Stimulated activated CD8-positive, alpha-beta memory T cell treated with anti-CD3 and anti-CD28 coated beads, Interleukin-7, amount 100 ng/mL, for 1 hour (primary cell): ENCODE results near the gene TIAM1.

Experiments
- DNase-seq, 2 donors: peaks; one replicate each; pipeline ENCODE4 v3.0.0-alpha.2; 2020; ENCODE audit warnings: low read depth in 2 of 2

Gene TIAM1

DNA sequence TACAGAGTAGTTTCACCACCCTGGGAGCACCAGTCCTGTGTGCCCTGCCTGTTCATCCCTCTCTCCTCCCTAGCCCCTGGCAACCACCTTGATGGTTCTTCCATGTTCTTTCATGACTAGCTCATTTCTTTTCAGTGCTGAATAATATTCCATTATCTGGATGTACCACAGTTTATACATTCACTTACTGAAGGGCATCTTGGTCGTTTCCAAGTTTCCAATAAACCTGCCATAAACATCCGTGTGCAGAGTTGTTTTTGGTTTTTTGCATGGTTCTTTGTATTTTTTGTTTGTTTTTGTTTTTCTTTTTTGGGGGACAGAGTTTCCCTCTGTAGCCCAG, 13.9 kb downstream of the TIAM1 start:
- no peak for DNase-seq

DNA sequence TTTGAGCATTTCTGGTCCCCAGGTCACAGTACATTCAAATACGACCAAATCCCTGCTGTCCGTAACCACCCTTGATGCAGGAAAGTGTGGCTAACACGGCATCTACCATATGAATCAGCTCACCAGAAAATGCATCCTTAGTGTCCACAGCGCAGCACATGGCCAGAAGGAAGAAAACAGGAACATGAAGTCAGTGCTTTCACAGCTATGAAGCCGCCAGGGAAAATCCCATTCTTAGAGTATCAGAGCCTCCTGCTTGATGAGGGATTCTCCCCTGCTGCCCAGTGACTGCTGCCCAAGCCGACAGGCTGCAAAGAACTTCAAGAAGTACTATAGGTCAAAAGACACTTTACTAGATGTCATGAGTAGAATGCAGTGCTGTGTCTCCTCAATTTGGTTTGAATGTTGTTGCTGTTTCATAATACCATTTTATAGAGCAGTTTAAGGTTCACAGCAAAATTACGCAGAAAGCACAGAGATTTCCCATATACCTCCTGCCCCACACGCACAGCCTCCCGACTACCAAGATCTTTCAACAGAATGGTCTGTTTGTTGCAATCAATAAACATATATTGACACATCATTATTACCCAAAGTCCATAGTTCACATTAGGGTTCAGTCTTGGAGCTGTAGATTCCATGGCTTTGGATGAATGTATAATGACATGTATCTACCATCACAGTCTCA, 14.5 kb downstream of the TIAM1 start:
- no peak for DNase-seq

DNA sequence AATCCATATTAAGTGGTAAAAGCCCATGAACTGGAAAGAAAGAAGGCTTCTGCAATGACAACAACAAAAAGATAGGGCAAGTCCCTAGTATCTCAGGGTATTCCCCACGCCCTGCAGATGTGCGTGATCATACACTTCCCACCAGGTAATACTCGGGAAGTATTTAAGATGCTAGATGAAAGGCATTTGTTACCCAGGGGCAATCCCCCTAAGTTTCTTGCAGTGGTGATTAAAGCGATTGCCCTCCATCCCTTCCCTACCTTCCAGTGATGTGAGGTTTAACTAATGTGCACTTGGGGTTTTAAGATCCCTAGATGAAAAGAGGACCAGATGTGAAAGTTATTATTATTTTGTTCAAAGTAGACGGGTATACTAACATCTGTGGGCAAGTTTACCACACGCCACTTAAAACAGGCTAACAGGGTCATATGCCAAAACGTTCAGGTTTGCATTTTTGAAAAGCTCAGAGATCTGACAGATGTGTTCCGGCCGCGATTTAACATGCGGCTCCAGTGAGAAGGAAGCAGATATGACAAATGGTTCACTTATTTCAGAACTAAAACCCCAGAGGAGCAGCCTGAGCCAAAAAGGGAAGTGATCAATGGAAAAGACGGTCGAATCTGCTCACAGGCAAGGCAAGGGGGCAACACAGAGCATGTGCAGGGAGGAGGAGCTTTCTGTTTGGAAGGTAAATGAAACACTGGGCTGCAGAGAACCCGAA, 17.4 kb downstream of the TIAM1 start:
- DNase-seq, result no peak

DNA sequence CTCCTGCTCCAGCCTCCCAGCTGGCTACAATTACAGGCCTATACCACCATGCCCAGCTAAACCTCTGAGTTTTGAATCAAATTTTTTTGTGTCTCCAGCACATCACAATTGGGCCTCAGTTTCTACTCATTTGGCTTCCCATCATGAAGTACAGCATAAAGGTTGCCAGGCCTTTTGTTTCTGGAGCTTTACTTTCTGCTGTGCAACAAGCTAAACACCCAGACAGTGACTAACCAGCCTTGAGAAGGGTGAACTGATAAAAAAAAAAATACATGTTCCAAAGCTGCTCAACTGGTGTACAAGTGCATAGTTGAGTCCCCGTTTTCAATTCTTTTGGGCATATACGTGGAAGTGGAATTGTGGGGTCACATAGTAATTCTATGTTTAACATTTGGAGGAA, 25.1 kb downstream of the TIAM1 start:
- no peak for DNase-seq

DNA sequence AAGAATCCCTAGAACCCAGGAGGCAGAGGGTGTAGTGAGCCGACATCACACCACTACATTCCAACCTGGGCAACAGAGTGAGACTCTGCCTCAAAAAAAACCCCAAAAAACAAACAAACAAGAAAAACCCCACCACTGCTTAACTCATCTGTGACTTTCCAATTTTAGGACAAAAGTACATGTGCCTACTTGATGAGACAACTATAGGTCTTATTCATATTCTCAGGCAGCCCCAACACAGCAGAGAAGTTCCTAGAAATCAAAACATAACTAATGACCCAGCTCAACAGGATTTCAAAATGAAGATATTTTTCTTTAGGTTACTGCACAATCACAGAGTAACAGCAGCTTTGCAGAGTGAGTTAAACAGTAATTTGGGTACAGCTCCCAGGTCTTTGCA, 26.4 kb downstream of the TIAM1 start:
- DNase-seq, result no peak

DNA sequence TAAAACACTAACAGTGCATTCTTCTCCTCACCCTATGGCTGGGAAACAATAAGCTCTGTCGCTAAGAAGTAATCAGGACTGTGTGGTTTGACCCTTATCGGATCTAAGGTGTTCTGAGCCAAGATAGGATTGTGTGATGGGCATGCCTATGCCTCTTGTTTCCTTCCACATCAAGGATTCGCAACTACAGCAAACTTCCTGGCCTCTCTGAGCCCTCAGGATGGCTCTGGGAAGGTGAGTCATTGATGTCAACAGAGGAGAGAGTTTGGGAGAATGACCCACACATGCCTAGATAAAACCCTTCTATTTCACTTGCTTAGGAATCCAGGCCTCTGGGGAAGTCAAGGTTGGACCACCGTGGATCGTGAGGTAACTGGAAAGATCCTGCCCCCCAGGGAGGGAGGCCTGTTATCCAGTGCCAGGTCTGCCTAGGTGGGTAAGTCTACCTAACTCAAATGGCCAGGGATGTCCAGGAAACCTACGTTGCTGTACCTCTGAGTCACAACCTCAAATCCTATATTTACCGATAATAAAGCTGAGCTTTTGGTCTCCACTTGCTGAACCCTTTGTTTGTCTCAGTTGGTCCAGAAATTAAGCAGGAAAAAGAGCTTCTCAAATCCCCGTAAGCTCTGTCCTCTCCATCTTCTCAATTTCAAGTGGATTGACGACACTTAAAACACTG, 27.4 kb downstream of the TIAM1 start:
- no peak for DNase-seq

DNA sequence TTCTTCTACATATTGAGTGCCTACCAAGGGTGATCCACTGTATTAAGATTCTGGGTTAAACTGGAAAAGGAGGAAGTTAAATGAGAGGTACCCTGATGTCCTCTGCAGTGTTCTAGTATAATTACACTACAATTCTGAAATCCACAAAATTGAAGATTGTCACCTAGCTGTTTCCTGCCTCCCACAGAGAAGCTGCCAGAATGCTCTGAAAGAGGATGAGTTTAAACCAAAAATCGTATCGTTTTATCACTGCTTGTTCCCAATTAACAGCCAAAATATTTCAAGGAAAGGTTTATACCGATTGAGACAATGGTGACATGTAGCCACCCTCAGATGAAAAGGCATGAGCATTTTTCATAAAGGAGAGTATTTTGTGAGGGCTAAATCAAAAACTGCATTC, 28.0 kb downstream of the TIAM1 start:
- no peak for DNase-seq

DNA sequence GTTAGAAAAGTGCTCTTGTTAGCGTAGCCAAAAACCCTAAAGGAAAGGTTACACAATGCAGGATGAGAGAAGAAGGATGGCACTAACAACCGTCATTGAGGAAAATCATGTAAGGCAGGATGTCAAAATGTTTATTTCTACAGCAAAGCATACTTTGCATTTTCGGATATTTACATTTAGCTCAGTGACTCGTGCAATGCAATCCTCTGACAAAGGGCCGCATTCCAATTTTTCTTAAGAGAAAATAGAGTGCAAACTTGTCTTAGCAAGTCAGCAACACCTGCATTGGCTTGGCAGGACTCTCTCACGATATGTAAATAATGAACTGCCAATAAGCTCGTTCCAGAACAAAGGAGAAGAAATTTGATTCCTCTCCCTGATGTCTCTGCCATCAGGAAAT, 33.3 kb downstream of the TIAM1 start:
- no peak for DNase-seq

DNA sequence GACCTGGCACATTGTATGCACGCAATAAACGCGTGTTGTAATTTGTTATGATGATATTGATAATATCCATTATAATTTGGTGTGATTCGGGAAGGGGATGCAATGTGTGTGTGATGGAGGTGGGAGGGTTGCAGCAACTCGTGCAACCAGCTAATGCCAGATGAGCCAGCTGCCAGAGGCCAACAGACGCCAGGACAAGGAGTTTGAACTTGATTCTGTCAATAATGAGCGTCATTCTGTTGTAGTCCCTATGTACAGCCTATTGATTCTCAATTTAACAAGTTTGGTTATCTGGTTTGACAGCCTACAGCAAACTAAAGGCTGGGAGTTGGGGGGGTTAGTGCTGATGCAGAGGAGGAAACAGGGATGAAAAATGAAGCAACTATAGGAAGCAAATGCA, 35.5 kb downstream of the TIAM1 start:
- no peak for DNase-seq

DNA sequence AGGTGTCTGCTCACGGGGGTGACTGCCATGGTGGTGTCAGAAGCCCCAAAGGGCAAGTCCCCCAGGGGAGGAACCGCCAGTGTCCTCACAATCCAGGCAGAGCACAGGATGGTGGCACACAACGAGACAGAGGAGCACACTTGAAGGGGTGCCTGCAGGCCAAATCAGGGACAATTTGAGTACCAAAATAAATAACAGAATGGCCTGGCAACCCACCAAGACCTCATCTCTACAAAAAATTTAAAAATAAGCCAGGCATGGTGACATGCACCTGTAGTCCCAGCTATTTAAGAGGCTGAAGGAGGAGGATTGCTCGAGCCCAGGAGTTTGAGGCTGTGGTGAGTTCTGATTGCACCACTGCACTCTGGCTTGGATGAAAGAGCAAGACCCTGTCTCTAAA, 38.2 kb downstream of the TIAM1 start:
- DNase-seq, result no peak

DNA sequence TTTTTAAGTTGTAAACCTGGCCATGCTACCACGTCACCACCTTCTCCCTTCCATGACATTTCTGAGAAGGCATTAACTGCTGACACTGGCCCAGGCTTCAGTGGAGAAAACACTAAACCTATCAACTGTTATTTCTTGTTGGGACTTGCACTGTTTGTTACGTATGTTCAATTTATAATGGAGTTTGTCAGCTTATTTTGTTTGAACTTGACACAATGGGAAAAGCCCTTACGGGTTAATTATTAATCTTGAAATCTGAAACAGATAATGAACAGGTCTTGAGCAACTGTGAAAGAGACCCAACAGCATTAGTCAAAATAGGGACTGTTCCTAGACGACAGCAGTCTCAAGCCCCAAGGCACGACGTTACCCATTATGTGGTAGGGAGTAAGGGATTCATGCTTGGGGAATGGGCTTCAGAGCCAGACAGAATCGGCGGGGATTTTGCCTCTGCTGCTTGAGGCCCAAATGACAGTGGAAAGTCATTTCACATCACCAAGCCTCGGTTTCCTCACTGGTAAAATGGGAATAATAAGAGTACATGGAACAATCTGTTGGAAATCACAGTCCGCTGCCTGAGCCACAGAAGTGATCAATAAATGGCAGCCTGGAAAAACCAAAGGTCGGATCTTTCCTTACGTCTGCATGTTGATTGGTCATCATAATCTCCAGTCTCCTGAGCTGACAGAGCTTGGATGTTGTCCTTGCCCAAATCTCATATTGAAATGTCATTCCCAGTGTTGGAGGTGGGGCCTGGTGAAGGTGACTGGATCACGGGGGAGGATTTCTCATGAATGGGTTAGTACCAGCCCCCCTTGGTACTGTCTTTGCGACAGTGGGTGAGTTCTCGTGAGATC, 44.5 kb downstream of the TIAM1 start:
- no peak for DNase-seq

DNA sequence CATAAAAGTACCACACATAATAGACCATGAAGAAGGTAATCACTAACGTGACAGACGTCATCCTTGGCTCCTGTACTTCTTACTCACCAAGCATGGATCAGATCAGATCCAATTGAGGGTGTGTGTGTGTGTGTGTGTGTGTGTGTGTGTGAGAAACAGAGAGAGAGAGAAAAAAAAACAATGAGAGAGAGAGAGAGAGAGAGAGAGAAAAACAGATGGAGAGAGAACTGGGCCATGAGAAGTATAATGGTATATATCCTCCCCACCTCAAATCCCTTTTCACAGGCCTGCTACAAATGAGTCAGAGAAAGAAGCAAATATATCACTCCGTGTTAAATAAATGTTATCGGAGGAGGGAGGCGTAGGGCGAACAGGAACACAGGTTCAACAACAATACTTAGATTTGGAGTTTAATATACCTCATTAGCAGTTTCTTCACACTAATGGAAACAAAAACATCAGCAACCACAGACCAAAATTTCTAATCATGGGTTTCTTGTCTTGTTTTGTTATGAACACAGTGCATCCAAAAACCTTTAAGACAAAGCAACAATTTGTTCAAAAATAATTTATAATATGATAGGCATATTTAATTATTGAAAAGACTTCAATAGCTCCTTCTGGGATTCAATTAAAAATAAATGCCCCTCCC, 45.3 kb downstream of the TIAM1 start:
- DNase-seq, result no peak

DNA sequence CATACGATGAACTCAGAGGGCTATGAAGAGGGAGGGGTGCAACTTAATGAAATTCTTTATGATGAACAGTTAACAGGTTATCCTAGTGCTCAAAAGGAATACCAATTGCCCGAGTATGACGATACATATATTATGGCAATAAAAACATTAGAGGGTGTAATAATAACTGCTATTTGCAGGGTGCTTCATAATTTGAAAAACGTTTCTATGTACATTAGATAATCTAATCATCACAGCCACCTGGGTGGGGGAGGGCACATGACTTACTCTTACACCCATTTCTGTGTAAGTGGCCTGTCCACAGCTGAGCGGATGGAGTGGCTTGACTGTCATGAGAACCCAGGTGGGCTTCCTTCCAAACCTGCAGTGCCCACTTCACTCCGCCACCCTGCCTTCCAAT, 46.3 kb downstream of the TIAM1 start:
- DNase-seq, result no peak

DNA sequence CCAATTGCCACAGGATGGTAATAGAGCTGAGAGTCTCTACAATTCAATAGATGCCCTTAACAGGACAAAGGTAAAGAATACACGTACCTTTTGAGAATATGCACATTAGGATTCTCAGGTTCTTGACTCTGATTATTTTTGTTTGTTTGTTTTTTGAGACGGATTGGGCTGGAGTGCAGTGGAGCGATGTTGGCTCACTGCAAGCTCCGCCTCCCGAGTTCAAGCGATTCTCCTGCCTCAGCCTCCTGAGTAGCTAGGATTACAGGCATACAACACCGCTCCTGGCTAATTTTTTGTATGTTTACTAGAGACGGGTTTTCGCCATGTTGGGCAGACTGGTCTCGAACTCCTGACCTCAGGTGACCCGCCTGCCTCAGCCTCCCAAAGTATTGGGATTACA, 48.4 kb downstream of the TIAM1 start:
- no peak for DNase-seq

DNA sequence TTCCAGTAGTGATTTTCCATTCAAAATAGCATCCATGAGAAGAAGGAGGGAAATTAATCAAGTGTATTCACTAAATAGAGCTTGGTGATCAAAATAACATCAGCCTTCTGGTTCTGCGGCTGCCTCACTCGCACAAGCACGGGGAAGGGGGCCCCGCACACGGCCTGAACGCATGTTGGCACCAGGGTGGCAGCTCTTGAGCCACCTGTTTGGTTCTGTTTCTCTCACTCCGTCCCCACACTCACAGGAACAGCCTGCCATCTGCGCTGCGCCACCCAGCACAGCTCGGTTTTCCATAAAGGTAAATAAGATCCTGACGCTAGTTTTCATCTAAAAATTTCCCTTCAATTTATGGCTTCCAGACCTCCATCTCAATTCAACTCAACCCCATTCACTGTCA, 49.4 kb downstream of the TIAM1 start:
- DNase-seq, result no peak

DNA sequence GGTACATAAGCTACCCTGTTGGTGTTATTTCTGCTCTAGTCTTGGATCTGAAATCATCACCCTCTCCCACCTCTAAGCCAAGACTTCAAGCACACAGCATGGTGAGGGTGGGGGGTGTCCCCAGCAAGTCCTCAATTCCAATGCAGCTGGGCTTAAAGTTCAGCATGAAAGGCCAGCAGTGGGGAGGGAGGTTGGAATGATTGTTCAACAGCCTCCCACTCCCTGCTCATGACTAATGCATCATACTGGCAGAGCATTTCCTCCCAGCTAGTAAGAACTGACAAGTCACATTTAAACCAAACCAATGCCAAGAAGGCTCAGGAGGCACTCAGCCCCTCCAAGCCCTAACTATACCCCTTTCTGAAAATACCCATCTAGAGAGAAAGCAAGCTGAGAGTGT, 50.1 kb downstream of the TIAM1 start:
- DNase-seq, result no peak

DNA sequence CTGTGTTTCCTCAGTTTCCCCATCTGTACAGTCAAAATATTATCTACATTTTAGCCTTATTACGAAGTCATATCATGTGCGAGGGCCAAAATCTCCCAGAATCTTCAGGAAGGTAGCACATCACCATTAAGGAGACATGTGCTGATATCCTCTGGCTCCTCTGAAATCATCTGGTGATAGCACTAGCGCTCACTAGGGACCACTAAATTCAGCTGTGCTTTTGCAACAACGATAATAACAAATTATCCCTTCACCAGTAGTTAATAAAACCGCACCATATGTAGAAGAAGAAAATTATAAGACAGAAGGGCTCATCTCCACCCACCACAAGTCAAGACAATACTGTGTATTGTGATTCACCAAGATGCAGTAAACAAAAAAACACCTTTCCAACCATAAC, 53.3 kb downstream of the TIAM1 start:
- DNase-seq, result no peak

DNA sequence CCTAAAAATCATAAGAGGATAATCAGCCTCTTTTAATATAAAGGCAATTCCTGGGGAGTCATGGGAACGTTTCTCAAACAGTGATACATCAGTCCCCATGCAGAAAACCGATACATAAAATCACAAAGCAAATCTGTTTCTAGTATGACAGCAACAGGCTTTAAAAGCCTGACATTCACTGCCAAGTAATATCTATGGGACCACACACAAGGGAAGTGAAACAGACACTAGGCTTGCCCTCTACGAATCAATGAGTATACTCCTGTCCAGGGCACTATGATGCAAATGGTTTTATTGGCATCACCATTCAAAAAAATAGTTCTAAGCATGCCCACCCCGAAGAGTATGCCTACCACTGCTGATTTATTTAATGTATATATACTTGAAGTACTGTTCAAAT, 54.4 kb downstream of the TIAM1 start:
- DNase-seq, result no peak

DNA sequence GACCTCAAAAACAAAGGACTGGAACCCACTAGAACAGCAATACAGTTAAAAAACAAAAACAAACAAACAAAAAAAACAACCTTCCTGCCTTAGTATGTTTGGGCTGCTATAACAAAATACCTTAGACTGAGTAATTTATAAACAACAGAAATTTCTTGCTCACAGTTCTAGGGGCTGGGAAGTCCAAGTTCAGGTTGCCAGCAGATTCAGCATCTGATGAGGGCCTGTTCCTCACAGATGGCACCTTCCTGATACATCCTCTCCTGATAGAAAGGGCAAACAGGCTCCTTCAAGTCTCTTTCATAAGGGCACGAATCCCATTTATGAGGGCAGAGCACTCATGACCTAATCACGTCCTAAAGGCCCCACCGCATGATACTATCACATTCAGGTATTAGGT, 55.9 kb downstream of the TIAM1 start:
- DNase-seq, result no peak

DNA sequence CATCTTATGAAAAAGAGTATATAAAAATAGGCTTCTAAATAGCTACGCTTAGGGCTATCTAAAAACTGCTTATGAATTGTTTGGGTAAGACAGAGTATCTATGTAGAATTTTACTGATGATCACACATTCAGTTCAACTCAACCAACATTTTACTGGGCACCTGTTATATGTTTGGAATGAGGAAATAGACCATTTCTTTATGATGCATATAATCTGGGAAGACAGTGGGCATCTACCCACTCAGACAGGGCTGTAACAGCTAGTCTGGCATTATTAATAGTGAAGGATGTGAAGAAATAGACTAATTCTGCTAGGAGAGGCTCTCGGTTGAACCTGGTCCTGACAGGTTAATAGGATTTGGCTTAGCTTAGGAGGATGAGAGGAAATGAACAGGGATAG, 56.9 kb downstream of the TIAM1 start:
- no peak for DNase-seq

DNA sequence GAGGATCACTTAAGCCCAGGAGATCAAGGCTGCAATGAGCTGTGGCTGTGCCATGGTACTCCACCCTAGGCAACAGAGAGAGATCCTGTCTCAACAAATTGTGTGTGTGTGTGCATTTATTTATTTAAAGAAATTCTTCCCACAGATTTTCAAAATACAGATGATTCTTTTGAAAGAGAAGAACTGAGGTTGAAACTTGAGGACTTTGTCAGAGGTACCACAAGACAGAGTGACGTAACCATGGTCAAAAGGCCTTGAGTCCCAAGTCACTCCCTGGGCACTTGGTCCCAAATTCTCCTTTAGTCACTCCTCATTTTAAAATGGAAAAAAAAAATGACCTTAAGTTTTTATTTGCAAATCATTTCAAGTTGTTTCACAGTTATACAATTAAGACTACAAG, 57.4 kb downstream of the TIAM1 start:
- DNase-seq, result no peak
